LNCAP (cell line): ENCODE measurements around the gene MGMT.

Experiments used
- TF ChIP-seq, protein P1 (sequence below): fragments of 450-650 bp; IDR thresholded peaks from 2 replicates; pipeline ENCODE4 v1.5.1; 2017; ENCODE audit warnings: mild to moderate bottlenecking

Gene MGMT

GRCh38 chr10:129719415-129719739, 252.3 kb downstream of the MGMT start:
- TF ChIP-seq, protein P1, sequence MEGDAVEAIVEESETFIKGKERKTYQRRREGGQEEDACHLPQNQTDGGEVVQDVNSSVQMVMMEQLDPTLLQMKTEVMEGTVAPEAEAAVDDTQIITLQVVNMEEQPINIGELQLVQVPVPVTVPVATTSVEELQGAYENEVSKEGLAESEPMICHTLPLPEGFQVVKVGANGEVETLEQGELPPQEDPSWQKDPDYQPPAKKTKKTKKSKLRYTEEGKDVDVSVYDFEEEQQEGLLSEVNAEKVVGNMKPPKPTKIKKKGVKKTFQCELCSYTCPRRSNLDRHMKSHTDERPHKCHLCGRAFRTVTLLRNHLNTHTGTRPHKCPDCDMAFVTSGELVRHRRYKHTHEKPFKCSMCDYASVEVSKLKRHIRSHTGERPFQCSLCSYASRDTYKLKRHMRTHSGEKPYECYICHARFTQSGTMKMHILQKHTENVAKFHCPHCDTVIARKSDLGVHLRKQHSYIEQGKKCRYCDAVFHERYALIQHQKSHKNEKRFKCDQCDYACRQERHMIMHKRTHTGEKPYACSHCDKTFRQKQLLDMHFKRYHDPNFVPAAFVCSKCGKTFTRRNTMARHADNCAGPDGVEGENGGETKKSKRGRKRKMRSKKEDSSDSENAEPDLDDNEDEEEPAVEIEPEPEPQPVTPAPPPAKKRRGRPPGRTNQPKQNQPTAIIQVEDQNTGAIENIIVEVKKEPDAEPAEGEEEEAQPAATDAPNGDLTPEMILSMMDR, result no peak

GRCh38 chr10:129719889-129720590, 253.0 kb downstream of the MGMT start:
- TF ChIP-seq, protein P1, result no peak

DNA sequence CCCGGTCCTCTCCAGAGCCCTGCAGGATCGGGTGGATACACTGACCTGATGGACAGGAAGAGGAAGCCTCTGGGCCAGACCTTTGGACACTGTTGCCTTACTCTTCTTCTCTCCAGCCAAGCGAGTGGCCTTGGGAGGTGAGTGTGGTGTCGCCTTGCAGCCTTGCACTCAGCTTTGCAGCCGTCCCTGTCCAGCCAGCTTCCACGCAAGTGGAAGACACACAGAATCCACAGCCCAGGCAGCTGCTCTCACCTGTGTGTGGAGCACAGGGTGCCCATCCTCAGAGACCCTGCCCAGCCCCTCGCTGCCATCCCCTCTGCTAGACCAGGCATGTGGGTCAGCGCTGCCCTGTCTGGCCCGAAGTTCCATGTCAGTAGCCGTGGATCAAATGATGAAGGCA, 258.0 kb downstream of the MGMT start:
- TF ChIP-seq, protein P1, result no peak

DNA sequence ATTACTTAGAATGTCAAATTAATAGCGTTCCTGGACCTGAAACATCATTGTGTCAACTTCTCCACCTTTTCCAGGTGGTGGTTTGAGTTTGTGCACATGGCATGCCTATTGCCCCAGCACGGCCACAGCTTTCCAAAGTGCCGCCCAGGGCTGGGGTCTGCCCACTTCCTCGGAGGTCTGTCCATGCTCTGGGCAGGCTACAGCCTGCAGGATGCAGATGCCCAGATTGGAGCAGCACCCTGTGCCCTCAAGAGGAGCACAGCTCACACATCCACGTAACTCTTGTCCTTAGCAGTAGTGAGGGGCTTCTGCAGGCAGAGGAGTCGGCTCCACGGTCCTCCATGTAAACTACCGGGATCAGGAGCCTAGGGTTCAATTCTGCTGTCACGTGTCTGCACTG, 258.4 kb downstream of the MGMT start:
- TF ChIP-seq, protein P1, result no peak

DNA sequence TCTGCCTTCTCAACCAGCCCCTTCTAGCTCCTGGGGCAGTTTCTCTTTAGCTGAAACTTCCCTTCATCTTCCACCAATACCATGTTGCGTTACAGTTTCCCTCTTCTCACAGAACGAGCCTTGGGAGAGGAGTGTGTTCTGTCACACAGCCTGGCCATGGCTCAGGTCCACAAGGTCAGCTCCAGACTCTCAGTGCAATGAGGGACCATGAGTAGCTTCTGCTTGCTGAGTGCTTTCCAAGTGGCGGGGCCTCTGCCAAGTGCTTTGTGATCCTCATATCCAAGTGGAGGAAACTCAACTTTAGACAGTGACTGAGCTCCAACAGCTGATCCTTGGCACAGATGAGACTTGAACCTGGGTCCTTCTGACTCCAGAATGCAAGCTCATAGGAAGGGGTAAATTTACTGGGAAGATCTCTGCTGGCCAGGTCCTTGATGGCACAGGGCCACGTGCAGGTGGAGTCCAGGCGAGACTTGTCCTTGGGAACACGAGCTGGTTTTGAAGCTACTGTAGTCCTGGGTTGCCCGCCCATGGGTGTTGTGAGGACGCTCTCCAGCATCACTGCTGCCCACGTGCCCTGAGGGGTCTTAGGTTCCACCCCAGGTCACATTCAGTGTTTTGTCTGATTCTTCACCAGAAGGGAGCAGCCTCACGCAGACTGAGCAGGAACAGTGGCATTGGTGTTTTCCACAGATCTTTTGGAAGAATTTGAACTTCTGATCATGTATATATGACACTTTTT, 259.0 kb downstream of the MGMT start:
- TF ChIP-seq, protein P1, result no peak

DNA sequence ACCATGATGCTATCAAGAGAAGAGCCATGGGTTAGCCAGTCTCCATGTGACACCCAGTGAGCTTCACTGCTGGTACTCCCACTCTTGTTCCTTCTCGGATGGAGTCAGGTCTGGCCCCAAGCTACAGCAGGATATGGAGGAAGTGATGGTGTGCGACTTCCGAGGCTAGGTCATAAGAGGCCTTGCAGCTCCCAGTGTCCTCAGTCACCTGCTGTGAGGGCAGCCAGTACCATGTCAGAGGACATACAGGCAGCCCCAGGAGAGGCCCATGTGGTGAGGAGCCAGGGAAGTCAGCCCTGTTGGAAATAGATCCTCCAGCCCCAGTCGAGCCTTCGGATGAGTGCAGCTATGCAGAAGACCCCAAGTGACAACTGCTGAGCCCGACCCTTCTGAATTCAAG, 260.0 kb downstream of the MGMT start:
- TF ChIP-seq, protein P1, result no peak

GRCh38 chr10:129727495-129727894, 260.5 kb downstream of the MGMT start:
- TF ChIP-seq, protein P1, result no peak
